ENCODE data around the gene UBE2E2.

Gene UBE2E2

DNA sequence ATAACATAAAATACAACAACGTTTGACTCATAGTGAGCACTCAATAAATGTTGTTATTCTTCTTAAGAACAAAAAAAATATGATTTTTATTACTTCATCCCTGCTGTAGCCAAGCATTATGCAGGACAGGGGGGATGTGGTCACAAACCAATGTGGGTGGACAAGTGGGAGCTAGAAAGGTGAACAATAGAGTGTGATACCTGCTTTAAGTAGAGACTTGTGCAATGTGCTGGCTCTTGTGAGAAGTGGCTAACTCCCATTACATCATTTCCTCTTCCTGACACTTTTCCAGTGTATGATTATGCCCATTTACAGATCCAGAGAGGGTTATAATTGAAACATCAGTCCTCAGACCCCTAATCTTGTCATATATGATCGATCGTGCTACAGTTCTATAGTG is 193.6 kb downstream of the UBE2E2 start:
- no peak for DNase-seq

DNA sequence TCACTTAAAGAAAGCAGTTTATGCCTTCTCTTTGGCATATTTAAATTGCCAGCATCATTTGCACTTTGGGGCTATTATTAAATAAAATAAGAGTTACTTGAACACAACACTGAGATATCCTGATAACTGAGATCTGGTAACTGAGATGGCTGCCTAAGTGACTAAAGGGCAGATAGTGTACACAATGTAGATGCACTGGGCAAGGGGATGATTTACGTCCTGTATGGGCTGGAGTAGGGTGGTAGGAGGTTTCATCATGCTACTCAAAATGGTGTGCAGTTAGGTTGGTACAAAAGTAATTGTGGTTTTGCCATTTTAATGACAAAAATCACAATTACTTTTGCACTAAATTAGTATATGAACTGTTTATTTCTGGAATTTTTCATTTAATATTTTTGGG is 196.1 kb downstream of the UBE2E2 start:
- DNase-seq, result no peak

GRCh38 chr3:23402728-23403492 is 199.8 kb downstream of the UBE2E2 start:
- no peak for DNase-seq

DNA sequence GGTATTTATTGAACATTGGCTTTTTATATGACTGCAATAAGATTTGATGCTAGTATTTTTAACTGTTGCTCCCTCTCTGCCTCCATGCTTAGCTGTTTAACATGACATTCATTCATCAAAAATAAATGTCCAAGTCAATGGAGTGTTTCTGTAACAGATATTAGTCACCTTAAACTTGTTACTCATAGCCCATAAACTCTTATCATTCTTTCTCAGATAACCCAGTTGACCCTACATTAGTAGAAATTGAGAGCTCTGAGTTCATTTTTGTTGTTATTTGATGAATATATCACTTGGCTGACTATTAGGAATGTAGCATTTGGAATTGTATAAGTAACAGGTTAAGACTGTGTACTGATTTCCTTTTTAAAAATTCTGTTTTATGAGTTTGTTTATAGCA is 201.1 kb downstream of the UBE2E2 start:
- DNase-seq, result peak; percentile 16

- DNase-seq, result no peak
Measured at GRCh38 chr3:23405081-23405480, 202.0 kb downstream of the UBE2E2 start.

DNA sequence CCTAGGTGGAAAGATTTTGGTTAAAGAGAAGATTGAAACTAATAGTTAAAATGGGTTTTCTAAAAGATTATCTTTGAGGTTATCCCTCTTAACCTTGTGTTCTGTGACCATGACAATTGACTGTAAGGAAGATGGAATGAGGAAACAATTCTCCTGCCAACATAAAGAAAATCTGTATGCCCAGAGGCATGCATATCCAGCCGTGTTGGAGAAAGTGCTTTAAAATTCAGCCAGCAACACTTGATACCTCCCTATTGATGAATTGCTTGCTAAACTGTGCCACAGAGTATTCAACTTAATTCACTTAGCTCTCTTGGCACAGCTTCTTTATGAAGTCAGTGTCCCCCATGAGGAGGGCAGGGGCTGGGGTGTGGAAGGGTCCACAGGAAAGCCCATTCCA is 203.5 kb downstream of the UBE2E2 start:
- DNase-seq, result no peak

GRCh38 chr3:23418026-23418425 is 214.9 kb downstream of the UBE2E2 start:
- DNase-seq, result no peak

DNA sequence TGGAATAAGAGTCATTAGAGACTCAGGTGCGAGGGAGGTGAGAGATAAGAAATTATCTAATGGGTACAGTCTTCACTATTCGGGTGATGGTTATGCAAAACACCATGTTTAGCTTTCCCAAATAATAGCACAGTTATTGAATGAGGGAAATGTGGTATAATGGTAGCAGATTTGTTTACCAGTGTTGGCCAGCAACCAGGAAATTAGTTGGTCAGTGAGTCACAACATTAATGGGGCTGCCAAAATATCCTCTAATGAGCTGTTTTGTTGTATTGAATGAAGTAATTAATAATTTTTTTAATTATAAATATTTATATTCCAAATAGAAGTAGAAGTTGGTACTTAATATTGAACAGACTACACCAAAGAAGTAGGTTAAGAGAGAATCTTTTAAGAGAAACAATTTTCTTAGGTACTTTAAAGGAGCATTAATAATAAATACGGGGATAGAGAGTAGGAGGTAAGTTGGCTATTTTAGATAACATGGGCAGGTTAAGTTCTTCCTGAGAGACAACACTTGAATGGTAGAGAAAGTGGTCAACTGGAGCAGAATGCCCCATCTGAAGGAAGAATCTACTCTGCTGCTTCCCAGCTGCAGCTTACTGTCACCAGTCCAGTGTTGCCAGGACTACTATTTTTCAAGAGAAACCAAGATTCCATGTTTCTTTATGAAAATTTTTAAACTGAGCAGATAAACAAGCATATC is 218.8 kb downstream of the UBE2E2 start:
- DNase-seq, result no peak

- DNase-seq, result no peak
Measured at GRCh38 chr3:23422517-23422851, 219.4 kb downstream of the UBE2E2 start.

DNA sequence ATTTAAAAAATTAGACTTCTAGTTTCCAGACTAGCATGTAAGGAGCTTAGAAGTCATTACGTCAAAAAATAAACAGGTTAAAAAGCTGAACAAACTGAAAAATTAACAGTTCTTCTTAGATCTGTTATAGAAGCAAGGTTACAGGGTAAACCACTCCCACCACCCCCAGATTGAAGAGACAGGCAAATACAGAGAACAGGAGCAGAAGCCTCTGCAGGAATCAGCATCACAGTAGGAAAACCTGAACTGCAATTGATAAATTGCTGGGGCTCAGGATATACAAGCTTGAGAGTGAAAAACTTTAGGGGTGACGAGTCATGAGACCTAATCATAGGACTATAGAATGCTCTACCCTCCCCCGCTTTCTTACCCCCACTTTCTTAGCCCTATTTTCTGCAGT is 222.3 kb downstream of the UBE2E2 start:
- DNase-seq, result no peak

DNA sequence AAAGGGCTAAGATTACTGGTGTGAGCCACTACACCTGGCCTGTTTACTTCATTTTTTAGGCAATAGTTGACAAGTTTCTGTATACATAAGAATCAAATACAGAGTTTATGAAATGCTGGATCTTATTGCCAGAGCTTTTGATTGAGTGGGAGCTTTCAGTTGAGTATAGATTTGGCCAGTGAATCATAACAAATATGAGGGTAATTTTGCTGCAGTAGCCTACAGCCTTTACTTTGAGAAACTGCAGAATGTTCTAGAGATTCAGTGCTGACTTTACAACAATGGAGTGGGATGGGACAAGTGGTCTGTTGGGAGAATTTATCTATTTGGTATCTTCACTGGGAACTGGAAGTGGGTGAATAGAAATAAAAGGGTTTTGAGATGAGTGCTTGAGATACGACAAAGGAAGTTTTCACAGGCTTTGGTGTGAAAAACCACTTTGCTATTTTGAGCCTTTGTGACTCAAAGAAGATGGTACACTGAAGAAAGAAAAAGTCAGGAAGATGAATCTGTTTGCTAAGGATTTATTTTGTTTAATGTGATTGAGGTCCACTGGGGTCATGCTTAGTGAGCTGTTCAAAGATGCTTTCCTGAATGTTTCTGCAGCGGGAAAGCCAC is 227.8 kb downstream of the UBE2E2 start:
- DNase-seq, result peak; percentile 54

DNA sequence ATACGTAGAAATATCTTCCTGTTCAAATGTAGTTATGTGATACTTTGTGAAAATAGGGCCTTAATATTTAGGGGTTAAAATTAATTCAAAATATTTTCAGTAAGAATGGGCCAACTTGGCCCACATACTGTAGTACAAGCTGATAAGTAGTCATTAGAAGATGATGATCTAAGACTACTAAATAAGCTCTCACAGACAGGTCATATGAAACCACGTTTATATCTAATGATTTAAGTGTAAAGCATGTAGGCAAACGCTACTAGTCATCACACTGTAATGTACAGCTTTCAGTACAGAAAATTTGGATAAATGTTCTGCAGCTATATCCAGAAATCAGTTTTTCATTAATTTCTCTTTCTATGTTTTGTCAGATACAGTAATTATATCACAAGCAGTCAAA is 228.6 kb downstream of the UBE2E2 start:
- peak; percentile 60 for DNase-seq

DNA sequence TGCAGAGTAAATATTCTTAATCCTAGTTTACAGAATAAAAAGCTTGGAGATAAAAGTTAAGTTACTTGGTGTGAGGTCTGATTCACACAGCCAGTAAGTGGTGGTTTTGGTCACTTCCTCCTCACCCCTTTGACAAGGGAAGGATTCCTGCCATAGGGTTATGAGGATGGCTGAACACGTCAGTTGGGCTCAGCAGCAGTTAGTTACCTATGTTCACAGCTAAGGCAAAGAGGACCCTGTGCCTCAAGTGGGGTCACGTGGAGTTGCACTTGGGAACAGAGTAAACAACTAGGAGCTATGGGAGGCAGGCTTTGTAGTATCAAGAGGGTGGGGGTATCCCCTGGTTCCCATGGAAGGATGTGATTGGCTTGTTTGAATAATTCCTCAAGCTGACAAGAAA is 232.2 kb downstream of the UBE2E2 start:
- DNase-seq, result no peak

DNA sequence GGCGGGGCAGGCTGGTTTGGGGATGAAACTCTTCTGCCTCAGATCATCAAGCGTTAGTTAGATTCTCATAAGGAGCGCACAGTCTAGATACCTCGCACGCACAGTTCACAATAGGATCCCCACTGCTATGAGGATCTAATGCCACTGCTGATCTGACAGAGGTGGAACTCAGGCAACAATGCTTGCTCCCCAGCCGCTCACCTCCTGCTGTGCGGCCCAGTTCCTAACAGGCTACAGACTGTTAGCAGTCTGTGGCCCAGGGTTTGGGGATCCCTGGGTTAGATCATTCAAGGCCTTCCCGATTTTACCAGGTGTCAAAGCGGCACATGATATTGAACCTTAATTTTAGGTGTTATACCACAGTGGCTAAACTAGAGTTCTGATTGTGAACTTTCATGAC is 232.8 kb downstream of the UBE2E2 start:
- DNase-seq, result no peak

DNA sequence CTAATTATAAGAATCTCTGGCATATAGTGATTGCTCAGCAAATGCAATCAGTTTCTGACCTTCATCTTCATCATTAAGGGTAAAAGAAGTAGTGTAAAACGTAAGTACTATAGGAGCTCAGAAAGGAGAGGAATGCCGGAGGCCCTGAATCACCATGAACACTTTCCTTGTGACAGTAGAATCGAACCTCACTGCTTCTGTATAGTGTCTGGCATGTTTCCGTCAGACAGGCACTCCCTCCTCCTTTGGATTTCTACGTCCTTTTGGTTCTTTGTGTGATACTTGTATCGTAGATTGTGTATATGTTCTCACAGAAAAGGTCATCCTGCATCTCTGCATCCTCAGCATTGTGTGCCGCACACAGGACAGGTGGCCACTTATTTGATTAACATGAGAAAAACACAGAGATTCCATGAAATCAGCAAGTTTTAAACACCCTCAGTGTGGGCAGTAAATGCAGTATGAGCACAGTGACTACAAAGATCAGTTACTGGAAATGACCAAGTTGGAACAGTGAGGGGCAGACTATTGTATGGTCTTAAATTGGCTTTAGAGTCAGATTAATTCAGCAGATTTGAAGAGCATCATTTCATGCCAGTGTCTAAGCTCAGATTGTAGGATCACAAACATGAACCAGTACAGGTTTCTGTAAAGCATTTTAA is 234.5 kb downstream of the UBE2E2 start:
- DNase-seq, result no peak

GRCh38 chr3:23438657-23439056 is 235.5 kb downstream of the UBE2E2 start:
- no peak for DNase-seq

DNA sequence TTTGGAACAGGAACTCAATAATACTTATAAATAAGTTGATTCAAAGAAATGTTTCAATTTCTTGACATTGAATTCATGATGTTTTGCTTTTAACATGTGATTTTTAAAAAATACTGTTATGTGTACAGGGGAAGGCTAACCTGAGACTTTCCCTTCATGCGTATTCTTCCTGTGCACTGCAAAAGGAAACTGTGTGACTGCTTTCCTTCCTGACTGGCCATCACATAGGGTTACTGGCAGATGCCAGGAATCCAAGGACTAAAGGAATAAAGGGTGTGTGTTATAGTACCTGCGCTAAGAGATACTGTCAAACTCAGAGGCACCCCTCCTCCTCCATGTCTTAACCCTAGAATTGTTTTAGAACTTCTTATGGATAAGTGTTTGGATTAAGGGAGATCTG is 236.0 kb downstream of the UBE2E2 start:
- no peak for DNase-seq

DNA sequence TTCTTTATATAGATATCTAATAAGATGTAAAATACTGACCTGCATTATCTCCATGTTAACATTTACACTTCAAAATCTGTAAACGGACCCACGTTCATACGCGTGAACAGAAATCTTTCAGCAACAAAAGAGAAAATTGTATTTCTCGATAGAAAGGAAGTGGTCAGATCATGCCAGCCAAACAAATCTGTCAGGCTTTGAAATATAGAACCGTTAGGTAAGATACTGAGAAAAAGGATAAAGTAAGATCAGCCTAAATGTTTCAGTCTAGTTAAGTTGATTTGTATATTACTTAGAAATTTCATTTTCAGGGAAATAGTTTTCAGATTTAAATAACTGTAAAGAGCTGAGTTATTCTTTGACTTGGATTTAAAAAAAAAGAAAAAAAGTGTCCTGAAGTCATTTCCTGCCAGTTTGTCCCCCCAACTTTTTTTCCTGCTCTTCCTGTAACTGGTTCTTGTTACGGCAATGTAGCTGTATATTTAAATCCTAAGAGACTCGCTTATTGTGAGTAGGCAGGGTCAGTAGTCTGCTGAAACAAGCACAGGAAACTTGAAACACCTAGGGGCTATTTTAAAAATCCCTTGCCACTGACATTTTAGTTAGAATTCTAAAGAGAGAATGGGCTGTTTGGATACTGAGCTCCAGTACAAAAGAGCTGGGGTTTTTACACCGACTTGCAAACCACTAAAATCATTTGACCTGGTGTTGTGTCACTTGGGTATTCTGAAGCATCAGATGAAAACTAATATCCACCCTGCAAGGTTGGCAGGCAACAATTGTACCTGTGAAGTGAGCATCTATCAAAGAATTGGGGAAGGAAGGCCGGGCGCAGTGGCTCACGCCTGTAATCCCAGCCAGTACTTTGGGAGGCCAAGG is 237.5 kb downstream of the UBE2E2 start:
- no peak for DNase-seq

- DNase-seq, result peak; percentile 54
Measured at GRCh38 chr3:23442598-23443383, 239.7 kb downstream of the UBE2E2 start.

GRCh38 chr3:23444386-23444785 is 241.3 kb downstream of the UBE2E2 start:
- no peak for DNase-seq

- DNase-seq, result no peak
Measured at GRCh38 chr3:23446301-23446700, 243.2 kb downstream of the UBE2E2 start.

GRCh38 chr3:23448998-23449537 is 245.9 kb downstream of the UBE2E2 start:
- DNase-seq, result no peak
